HL-60 (cell line): ENCODE results near the gene HELLS.

ENCODE experiments used
- CTCF ChIP-seq: IDR thresholded peaks from one replicate; pipeline ENCODE4 v1.5.1; 2011; ENCODE audit warnings: low read length, control low read depth, inconsistent platforms; ENCODE audit not compliant: insufficient read depth
- GABPA ChIP-seq: IDR thresholded peaks from 2 replicates; pipeline ENCODE4 v1.6.1; 2012; ENCODE audit warnings: low read depth
- POLR2AphosphoS5 ChIP-seq: IDR thresholded peaks from 2 replicates; pipeline ENCODE4 v1.6.1; 2012; ENCODE audit warnings: low read depth
- REST ChIP-seq: IDR thresholded peaks from 2 replicates; pipeline ENCODE4 v1.6.1; 2012; ENCODE audit warnings: low read depth; ENCODE audit not compliant: insufficient replicate concordance
- SPI1 ChIP-seq: IDR thresholded peaks from 2 replicates; pipeline ENCODE4 v1.6.1; 2012; ENCODE audit warnings: low read depth, mild to moderate bottlenecking, borderline replicate concordance

- no peak for TF ChIP-seq CTCF
- TF ChIP-seq POLR2AphosphoS5 = no peak
- no peak for TF ChIP-seq REST
- no peak for TF ChIP-seq GABPA
- TF ChIP-seq SPI1 = no peak
These were observed 45.5 kb upstream of the HELLS start for GRCh38 chr10:94500063-94500462.
